Ishikawa (cell line): ENCODE results near the gene DRC7.

Experiments
- CEBPB ChIP-seq: IDR thresholded peaks from 2 replicates; pipeline ENCODE4 v1.6.1; 2012
- CREB1 ChIP-seq: IDR thresholded peaks from 2 replicates; pipeline ENCODE4 v1.6.1; 2012; ENCODE audit warnings: low read depth
- EGR1 ChIP-seq: IDR thresholded peaks from 2 replicates; pipeline ENCODE4 v1.6.1; 2012
- EP300 ChIP-seq: IDR thresholded peaks from 2 replicates; pipeline ENCODE4 v1.6.1; 2012; ENCODE audit warnings: borderline replicate concordance
- FOXM1 ChIP-seq: IDR thresholded peaks from 2 replicates; pipeline ENCODE4 v1.6.1; 2012; ENCODE audit warnings: low read depth, borderline replicate concordance
- MAX ChIP-seq: IDR thresholded peaks from 2 replicates; pipeline ENCODE4 v1.6.1; 2012
- NFIC ChIP-seq: IDR thresholded peaks from 2 replicates; pipeline ENCODE4 v1.6.1; 2012
- RAD21 ChIP-seq: IDR thresholded peaks from 2 replicates; pipeline ENCODE4 v1.6.1; 2012; ENCODE audit warnings: low read depth
- REST ChIP-seq: IDR thresholded peaks from 2 replicates; pipeline ENCODE4 v1.6.1; 2012; ENCODE audit warnings: low read depth, mild to moderate bottlenecking
- TAF1 ChIP-seq: IDR thresholded peaks from 2 replicates; pipeline ENCODE4 v1.6.1; 2012; ENCODE audit warnings: low read depth, mild to moderate bottlenecking
- TCF12 ChIP-seq: IDR thresholded peaks from 2 replicates; pipeline ENCODE4 v1.6.1; 2012; ENCODE audit warnings: low read depth
- TEAD4 ChIP-seq: IDR thresholded peaks from 2 replicates; pipeline ENCODE4 v1.6.1; 2012
- USF1 ChIP-seq: IDR thresholded peaks from 2 replicates; pipeline ENCODE4 v1.6.1; 2012
- YY1 ChIP-seq: IDR thresholded peaks from 2 replicates; pipeline ENCODE4 v1.6.1; 2012; ENCODE audit warnings: low read depth
- ZBTB7A ChIP-seq: IDR thresholded peaks from 2 replicates; pipeline ENCODE4 v1.6.1; 2012; ENCODE audit warnings: low read depth

DRC7 gene

GRCh38 chr16:57653936-57654335 is 40.7 kb upstream of the DRC7 start:
- TF ChIP-seq EGR1 (no peak), TEAD4 (no peak), MAX (no peak), CREB1 (no peak), TCF12 (no peak), TAF1 (no peak), FOXM1 (no peak)

GRCh38 chr16:57656342-57656955 is 38.2 kb upstream of the DRC7 start:
- TF ChIP-seq TEAD4 (no peak), USF1 (no peak), MAX (no peak), EGR1 (no peak), FOXM1 (no peak), REST (no peak), EP300 (no peak), TAF1 (no peak), YY1 (no peak), CREB1 (no peak), ZBTB7A (no peak), CEBPB (no peak), TCF12 (no peak), RAD21 (no peak), NFIC (no peak)

- TF ChIP-seq EGR1, result no peak
- no peak for TF ChIP-seq TEAD4
- no peak for TF ChIP-seq MAX
- no peak for TF ChIP-seq EP300
- TF ChIP-seq YY1, result no peak
- no peak for TF ChIP-seq RAD21
- TF ChIP-seq FOXM1, result no peak
- TF ChIP-seq TAF1, result no peak
- no peak for TF ChIP-seq CREB1
- no peak for TF ChIP-seq CEBPB
- no peak for TF ChIP-seq NFIC
- no peak for TF ChIP-seq TCF12
- TF ChIP-seq ZBTB7A, result no peak
- TF ChIP-seq REST, result no peak
Observed at GRCh38 chr16:57657228-57657627, 37.4 kb upstream of the DRC7 start.

GRCh38 chr16:57658130-57658877 is 36.3 kb upstream of the DRC7 start:
- TF ChIP-seq ZBTB7A (no peak), TEAD4 (no peak), CEBPB (no peak), MAX (no peak), TCF12 (no peak), YY1 (no peak), NFIC (no peak), CREB1 (no peak), RAD21 (no peak), USF1 (no peak), EGR1 (no peak), REST (no peak), TAF1 (no peak)
